Peyer's patch (tissue), 4 donors: ENCODE results near the gene KIF6. TPM values are rescaled to one million over a fixed set of nuclear protein-coding genes. Genes with fewer than 3 reads are reported as not detected.

Source experiments
- DNase-seq, 3 donors: peaks; one replicate each; pipeline ENCODE4 v3.0.0-alpha.2; 2017 to 2019
- H3K27ac ChIP-seq, 4 donors: fragments of 200-600 bp; sonication (generic); one replicate each; pipeline ENCODE4 v1.5.1; 2016 to 2019
- H3K27me3 ChIP-seq, 2 donors: fragments of 200-600 bp; sonication (generic); one replicate each; pipeline ENCODE4 v1.5.1; 2019
- H3K36me3 ChIP-seq, 3 donors: fragments of 200-600 bp; sonication (generic); one replicate each; pipeline ENCODE4 v1.5.1; 2016 to 2019
- H3K4me1 ChIP-seq, 4 donors: fragments of 200-600 bp; sonication (generic); one replicate each; pipeline ENCODE4 v1.5.1; 2016 to 2019
- H3K4me3 ChIP-seq, 4 donors: fragments of 200-600 bp; sonication (generic); 1 replicate in 3 of 4; 2 replicates in 1 of 4; pipeline ENCODE4 v1.5.1; 2016 to 2019; ENCODE audit warnings: mild to moderate bottlenecking in 1 of 4
- H3K9me3 ChIP-seq, 4 donors: fragments of 200-600 bp; sonication (generic); one replicate each; pipeline ENCODE4 v1.5.1; 2016 to 2019; ENCODE audit warnings: mild to moderate bottlenecking in 1 of 4
- CTCF ChIP-seq, 6 experiments: fragments of 450-650 bp in 4 of 6; fragments of 200-600 bp in 2 of 6; sonication (generic) in 1 of 6; IDR thresholded peaks; one replicate each; pipeline ENCODE4 v1.5.1; 2017 to 2019; ENCODE audit warnings: antibody characterized with exemption in 6 of 6, mild to moderate bottlenecking in 3 of 6, moderate library complexity in 1 of 6
- POLR2A ChIP-seq, 2 donors: fragments of 450-650 bp; IDR thresholded peaks; one replicate each; pipeline ENCODE4 v1.5.1; 2017; ENCODE audit warnings: antibody characterized with exemption in 2 of 2, mild to moderate bottlenecking in 2 of 2, moderate library complexity in 2 of 2
- total RNA-seq, 4 donors: library from RNA; depleted of rRNA; stranded (reverse); fragments of >200 nt; gene quantifications; one replicate each; pipeline ENCODE4 v1.1.0, GENCODE V29; 2016

Gene KIF6
- total RNA-seq, 4 donors from 2014 or later, result 0.83 TPM; not detected in 3

- DNase-seq, result no peak
- Histone ChIP-seq H3K9me3 (no peaks in the 10 kb centered on the region), H3K4me3 (no peak overlapping the region), H3K27ac (peak overlapping the region in 2 of 4 donors; percentile 30 to 41), H3K4me1 (no peaks in the 10 kb centered on the region), H3K27me3 (no peaks in the 10 kb centered on the region), H3K36me3 (no peaks in the 10 kb centered on the region)
- TF ChIP-seq CTCF (IDR thresholded peaks at IDR 0.05) (no peak), POLR2A (IDR thresholded peaks at IDR 0.05) (no peak)
Measured at GRCh38 chr6:39530201-39530759, 194.9 kb downstream of the KIF6 start.

GRCh38 chr6:39527792-39528564 is 197.2 kb downstream of the KIF6 start:
- H3K4me3 ChIP-seq, result no peak overlapping the region
- no peaks in the 10 kb centered on the region for H3K9me3 ChIP-seq
- no peaks in the 10 kb centered on the region for H3K27me3 ChIP-seq
- no peak for TF ChIP-seq POLR2A (IDR thresholded peaks at IDR 0.05)
- TF ChIP-seq CTCF (IDR thresholded peaks at IDR 0.05), result no peak
- H3K27ac ChIP-seq, result no peak overlapping the region
- DNase-seq, result no peak
- no peaks in the 10 kb centered on the region for H3K36me3 ChIP-seq
- H3K4me1 ChIP-seq, result no peaks in the 10 kb centered on the region

- H3K4me1 ChIP-seq, result no peaks in the 10 kb centered on the region
- H3K9me3 ChIP-seq, result no peaks in the 10 kb centered on the region
- no peaks in the 10 kb centered on the region for H3K27me3 ChIP-seq
- H3K27ac ChIP-seq, result no peak overlapping the region
- H3K4me3 ChIP-seq, result no peak overlapping the region
- no peaks in the 10 kb centered on the region for H3K36me3 ChIP-seq
- no peak for DNase-seq
- no peak for TF ChIP-seq POLR2A (IDR thresholded peaks at IDR 0.05)
- no peak for TF ChIP-seq CTCF (IDR thresholded peaks at IDR 0.05)
Measured at GRCh38 chr6:39524007-39524406, 201.2 kb downstream of the KIF6 start.

GRCh38 chr6:39521958-39522357 is 203.2 kb downstream of the KIF6 start:
- Histone ChIP-seq H3K4me1 (no peaks in the 10 kb centered on the region), H3K9me3 (no peaks in the 10 kb centered on the region), H3K27ac (peak overlapping the region in 1 of 4 donors; percentile 35), H3K36me3 (no peaks in the 10 kb centered on the region), H3K27me3 (no peaks in the 10 kb centered on the region), H3K4me3 (no peak overlapping the region)
- TF ChIP-seq CTCF (IDR thresholded peaks at IDR 0.05) (no peak), POLR2A (IDR thresholded peaks at IDR 0.05) (no peak)
- no peak for DNase-seq

GRCh38 chr6:39520916-39521315 is 204.3 kb downstream of the KIF6 start:
- no peak for DNase-seq
- Histone ChIP-seq H3K36me3 (no peaks in the 10 kb centered on the region), H3K9me3 (no peaks in the 10 kb centered on the region), H3K27ac (peak overlapping the region in 1 of 4 donors; percentile 35), H3K4me3 (no peak overlapping the region), H3K27me3 (no peaks in the 10 kb centered on the region), H3K4me1 (no peaks in the 10 kb centered on the region)
- no peak for TF ChIP-seq POLR2A (IDR thresholded peaks at IDR 0.05)
- no peak for TF ChIP-seq CTCF (IDR thresholded peaks at IDR 0.05)
